ENCODE results near the gene ANKRD39.

Gene ANKRD39

GRCh38 chr2:96878796-96879544 is 21.2 kb upstream of the ANKRD39 start:
- TF ChIP-seq, protein P1, sequence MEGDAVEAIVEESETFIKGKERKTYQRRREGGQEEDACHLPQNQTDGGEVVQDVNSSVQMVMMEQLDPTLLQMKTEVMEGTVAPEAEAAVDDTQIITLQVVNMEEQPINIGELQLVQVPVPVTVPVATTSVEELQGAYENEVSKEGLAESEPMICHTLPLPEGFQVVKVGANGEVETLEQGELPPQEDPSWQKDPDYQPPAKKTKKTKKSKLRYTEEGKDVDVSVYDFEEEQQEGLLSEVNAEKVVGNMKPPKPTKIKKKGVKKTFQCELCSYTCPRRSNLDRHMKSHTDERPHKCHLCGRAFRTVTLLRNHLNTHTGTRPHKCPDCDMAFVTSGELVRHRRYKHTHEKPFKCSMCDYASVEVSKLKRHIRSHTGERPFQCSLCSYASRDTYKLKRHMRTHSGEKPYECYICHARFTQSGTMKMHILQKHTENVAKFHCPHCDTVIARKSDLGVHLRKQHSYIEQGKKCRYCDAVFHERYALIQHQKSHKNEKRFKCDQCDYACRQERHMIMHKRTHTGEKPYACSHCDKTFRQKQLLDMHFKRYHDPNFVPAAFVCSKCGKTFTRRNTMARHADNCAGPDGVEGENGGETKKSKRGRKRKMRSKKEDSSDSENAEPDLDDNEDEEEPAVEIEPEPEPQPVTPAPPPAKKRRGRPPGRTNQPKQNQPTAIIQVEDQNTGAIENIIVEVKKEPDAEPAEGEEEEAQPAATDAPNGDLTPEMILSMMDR (IDR thresholded peaks at IDR 0.05) = no peak

- TF ChIP-seq, protein P1 (IDR thresholded peaks at IDR 0.05) = no peak
These were observed 20.4 kb upstream of the ANKRD39 start for GRCh38 chr2:96878171-96878570.

DNA sequence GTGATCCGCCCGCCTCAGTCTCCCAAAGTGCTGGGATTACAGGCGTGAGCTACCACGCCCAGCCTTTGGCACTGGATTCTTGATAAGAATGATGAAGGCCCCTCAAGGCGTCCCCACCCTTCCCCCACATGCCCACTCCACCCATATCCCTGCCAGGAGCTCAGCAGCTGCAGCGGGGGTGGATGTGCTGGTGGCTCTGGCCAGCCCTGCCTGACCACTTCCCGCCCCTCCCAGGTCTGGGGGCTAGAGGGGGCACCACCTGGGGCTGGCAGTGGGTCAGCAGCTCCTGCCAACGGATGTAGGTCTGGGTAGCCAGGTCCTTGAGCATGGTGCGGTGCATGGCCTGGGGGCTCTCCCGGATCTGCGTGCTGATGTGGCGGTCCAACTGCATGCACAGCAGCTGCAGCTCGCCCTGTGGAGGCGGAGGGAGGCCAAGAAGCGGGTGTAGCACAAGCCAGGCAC is 19.8 kb upstream of the ANKRD39 start:
- TF ChIP-seq, protein P1 (IDR thresholded peaks at IDR 0.05) = no peak

DNA sequence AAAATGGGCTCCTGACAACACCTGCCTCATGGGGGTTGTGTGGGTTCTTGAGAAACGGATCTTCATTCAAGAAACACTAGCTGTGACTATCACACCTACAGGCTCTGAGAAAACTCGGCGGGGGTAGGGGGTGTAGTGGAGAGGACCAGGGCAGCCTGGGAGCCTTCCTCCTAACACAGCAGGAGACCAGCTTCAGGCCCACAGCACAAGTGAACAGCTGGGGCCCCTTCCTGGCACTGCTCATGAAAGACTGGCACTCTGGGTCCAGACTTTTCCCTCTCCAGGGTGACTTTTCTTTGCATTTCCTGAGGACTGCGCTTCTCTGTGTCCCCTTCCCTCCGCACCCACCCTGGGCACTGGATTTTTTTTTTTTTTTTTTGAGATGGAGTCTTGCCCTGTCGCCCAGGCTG is 19.2 kb upstream of the ANKRD39 start:
- TF ChIP-seq, protein P1 (IDR thresholded peaks at IDR 0.05) = no peak

DNA sequence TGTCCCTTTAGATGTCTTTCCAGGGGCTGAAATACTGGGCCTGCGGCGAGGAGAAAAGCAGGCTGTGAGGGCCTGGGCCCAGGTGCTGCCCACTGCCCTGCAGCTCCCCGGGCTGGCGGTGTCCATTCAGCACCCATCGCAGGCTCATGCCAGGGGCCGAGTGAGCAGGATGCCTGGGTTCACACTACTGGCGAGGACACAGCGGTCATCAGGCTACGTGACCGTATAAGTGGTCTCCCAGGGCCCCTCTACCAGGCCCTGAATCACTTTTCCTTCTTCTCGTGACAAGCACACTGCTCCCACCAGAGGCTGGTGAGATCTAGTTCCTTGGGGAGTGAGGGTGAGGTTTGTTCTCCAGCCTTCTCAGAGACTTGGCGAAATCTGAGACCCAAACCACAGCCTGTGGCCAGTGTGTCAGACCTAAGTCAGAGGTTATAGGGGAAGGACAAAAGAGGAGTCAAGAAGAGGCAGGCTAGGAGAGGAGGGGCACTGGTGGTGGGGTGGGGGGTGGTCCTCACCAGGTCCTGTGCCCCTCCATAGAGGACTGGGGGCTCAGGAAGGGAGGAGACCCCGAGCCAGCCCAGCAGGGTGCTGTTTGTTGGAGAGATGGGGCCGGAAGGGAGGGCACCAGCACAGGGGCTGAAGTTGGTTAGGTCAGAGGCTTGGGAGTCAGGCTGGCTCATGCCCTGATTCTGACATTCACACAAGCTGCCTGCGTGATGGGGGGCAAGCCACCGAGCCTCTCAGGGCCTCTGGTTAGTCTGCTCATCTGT is 18.6 kb upstream of the ANKRD39 start:
- TF ChIP-seq, protein P1 (IDR thresholded peaks at IDR 0.05) = no peak

DNA sequence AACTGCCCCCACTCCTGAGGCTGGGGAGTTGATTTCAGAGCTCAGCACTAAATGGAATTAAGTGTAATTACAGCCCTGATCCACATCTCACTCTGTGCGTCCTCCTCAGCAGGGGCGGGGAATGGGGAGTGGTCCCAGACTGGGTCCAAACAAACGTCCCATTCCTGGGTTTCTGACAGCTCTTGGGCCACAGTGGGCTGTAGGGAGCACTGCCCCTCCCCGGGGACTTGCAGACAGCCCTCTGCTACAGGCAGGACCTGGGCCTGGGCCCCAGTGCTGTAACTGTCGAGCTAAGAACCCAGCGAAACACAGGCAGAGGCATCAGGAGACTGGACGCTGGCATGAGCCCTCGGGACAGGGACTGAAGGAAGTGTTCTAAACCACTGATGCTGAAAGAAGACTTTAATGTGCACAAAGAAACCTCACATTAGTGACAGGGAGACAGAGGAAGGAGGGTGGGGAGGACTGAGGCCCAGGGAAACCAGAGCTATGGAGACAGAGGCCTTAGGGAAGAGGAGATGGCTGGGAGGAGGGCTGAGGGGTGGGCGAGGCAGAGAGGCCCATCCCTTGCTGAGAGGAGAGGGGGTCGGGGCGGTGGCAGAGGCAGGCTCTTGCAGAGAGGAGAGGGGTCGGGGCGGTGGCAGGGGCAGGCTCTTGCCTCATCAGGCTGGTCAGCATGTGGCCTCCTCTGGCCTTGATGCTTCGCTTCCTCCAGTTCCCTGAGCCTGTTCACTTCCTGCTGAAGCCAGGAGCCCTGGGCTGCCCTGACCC is 17.9 kb upstream of the ANKRD39 start:
- TF ChIP-seq, protein P1 (IDR thresholded peaks at IDR 0.05) = no peak

DNA sequence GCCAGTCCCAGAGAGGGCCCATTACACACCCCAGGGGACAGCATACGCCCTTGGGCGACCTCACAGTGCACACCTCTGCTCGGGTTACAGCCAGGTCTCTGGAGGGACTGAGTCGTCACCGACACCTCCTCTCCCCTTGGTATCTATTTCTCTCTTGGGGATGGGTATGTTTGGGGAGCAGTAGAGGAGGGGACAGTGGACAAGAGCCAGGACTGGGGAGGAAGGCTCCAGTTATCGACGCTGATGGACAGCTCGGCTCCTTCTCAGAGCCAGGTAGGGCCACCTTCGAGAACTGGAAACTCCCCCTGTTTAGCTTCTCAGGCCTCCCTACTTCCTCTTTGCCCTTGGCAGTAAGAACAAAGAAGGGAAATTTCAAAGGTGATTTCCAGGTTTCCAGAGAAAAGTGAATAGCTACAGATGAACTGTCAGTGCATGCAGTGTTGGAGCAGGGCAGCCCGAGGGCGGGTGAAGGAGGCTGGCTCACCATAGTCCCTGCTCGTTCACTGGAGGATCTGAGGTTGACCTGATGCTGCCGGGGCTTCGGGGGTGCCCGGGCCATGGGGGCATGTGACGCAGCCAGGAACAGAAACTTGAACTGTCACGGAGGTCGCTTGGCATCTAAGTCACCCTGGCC is 16.5 kb upstream of the ANKRD39 start:
- TF ChIP-seq, protein P1 (IDR thresholded peaks at IDR 0.05) = no peak
